Measurements from ENCODE around the gene LYVE1.

DNA sequence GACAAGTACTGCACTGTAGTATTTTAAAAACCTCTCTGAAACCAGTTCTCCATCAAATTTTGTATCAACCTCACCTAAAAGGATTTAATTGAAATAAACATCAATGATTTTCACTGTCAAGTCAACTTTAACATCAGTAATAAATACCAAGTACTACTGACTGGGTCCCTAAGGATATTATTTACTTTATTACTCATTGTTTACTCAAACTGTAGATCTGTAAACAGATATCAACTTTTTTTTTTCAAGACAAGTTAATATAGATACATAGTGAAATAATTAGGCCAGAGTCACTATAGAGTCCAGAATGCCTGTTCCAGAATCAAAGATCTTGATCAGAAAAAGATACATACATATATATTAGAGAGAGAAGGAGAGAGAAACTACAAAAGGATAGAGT, 29.1 kb downstream of the LYVE1 start:
- TF ChIP-seq RFX5 (IDR thresholded peaks at IDR 0.05) (no peak), SMC3 (IDR thresholded peaks at IDR 0.05) (no peak), RCOR1 (IDR thresholded peaks at IDR 0.05; ENCODE audit: low read depth, low read length) (no peak), KDM1A (IDR thresholded peaks at IDR 0.05; ENCODE audit: low read depth) (no peak), HDAC2 (IDR thresholded peaks at IDR 0.05) (no peak), ZC3H11A (IDR thresholded peaks at IDR 0.05) (no peak)
- TF ChIP-seq, protein P1, sequence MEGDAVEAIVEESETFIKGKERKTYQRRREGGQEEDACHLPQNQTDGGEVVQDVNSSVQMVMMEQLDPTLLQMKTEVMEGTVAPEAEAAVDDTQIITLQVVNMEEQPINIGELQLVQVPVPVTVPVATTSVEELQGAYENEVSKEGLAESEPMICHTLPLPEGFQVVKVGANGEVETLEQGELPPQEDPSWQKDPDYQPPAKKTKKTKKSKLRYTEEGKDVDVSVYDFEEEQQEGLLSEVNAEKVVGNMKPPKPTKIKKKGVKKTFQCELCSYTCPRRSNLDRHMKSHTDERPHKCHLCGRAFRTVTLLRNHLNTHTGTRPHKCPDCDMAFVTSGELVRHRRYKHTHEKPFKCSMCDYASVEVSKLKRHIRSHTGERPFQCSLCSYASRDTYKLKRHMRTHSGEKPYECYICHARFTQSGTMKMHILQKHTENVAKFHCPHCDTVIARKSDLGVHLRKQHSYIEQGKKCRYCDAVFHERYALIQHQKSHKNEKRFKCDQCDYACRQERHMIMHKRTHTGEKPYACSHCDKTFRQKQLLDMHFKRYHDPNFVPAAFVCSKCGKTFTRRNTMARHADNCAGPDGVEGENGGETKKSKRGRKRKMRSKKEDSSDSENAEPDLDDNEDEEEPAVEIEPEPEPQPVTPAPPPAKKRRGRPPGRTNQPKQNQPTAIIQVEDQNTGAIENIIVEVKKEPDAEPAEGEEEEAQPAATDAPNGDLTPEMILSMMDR (IDR thresholded peaks at IDR 0.05) = no peak
